GM10266 (cell line): ENCODE data around the gene NDUFAF2.

Experiments
- DNase-seq: peaks from one replicate; pipeline ENCODE4 v3.0.0; 2012; ENCODE audit errors: extremely low spot score
- TF ChIP-seq, protein P1 (sequence below): IDR thresholded peaks from 2 replicates; pipeline ENCODE4 v1.5.1; 2012; ENCODE audit warnings: mild to moderate bottlenecking, low read depth; ENCODE audit not compliant: control insufficient read depth, insufficient read depth; ENCODE audit errors: missing control alignments

The NDUFAF2 gene

DNA sequence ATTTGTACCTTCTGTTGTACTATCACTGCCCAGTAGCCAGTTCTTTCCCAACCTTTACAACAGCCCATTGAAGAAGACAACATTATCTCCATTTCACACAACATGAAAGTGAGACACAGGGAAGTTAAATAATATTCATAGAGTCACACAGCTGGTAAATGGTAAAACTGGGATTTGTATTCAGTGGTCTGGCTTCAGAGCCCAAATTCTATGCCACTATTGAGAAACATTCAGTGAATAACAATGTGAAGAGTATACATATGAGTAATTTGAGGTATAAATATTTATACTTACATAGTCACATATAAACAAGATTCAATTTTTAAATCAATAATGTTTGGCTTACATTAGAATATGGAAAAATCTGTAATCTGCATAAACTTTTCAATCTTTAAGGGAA lies 203.5 kb downstream of the NDUFAF2 start:
- TF ChIP-seq, protein P1, sequence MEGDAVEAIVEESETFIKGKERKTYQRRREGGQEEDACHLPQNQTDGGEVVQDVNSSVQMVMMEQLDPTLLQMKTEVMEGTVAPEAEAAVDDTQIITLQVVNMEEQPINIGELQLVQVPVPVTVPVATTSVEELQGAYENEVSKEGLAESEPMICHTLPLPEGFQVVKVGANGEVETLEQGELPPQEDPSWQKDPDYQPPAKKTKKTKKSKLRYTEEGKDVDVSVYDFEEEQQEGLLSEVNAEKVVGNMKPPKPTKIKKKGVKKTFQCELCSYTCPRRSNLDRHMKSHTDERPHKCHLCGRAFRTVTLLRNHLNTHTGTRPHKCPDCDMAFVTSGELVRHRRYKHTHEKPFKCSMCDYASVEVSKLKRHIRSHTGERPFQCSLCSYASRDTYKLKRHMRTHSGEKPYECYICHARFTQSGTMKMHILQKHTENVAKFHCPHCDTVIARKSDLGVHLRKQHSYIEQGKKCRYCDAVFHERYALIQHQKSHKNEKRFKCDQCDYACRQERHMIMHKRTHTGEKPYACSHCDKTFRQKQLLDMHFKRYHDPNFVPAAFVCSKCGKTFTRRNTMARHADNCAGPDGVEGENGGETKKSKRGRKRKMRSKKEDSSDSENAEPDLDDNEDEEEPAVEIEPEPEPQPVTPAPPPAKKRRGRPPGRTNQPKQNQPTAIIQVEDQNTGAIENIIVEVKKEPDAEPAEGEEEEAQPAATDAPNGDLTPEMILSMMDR = no peak
- no peak for DNase-seq

GRCh38 chr5:61151893-61152292 lies 206.9 kb downstream of the NDUFAF2 start:
- DNase-seq = no peak
- TF ChIP-seq, protein P1 = no peak

- TF ChIP-seq, protein P1 = no peak
- no peak for DNase-seq
Measured at GRCh38 chr5:61159070-61159469, 214.1 kb downstream of the NDUFAF2 start.

- TF ChIP-seq, protein P1 = no peak
- no peak for DNase-seq
Measured at GRCh38 chr5:61159836-61160235, 214.8 kb downstream of the NDUFAF2 start.

DNA sequence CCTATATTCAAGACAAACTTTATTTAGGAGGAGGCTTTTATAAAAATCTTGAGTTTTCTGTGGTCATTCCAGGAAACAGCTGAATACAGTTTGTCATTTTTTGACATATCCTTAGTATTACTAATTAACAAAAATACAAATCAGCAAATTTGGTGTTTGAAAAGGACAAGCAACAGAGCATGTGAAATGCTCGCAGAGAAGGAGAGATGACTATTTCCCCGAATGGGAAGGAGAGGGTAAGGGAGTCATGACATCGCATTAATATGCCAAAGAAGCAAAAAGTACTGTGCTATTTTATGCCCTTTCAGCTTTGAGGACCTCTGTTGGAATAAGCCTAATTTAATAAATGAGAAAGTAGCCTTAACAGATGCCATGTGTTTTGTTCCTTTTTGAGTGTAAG lies 215.5 kb downstream of the NDUFAF2 start:
- TF ChIP-seq, protein P1 = no peak
- DNase-seq = no peak

GRCh38 chr5:61162010-61162831 lies 217.2 kb downstream of the NDUFAF2 start, which contains the start of gene SMIM15:
TSS of gene SMIM15 (minus strand) at chr5:61162468. CDS start at chr5:61160171, 2,297 bp downstream.
- peak; percentile 84 for DNase-seq
- TF ChIP-seq, protein P1 = no peak
